GM13977 (cell line): ENCODE data around the gene DDX10.

ENCODE experiments used
- DNase-seq: peaks from one replicate; pipeline ENCODE4 v3.0.0; 2012; ENCODE audit warnings: low spot score
- CTCF ChIP-seq: IDR thresholded peaks from 2 replicates; pipeline ENCODE4 v1.5.1; 2012; ENCODE audit warnings: mild to moderate bottlenecking, control low read depth; ENCODE audit not compliant: insufficient read depth; ENCODE audit errors: extremely low read depth, missing control alignments
- in situ Hi-C: fragments of 300-500 bp; cut with MboI; formaldehyde crosslinking; loops from one replicate; pipeline ENCODE4 v1.12.0; 2022; ENCODE audit warnings: low sequenced_read_pairs, low pct_unique_long_range_greater_than_20kb, mixed read lengths, inconsistent platforms; ENCODE audit not compliant: unreplicated experiment

Gene DDX10

GRCh38 chr11:108669711-108670110 lies 4.8 kb downstream of the DDX10 start:
- in situ Hi-C loops, result loop anchor here (25.0 kb wide), 1 partner anchor 332 kb away; no protein-coding TSS in a partner anchor
- no peak for DNase-seq
- no peak for TF ChIP-seq CTCF

GRCh38 chr11:108670451-108670850 lies 5.6 kb downstream of the DDX10 start:
- in situ Hi-C loops, result loop anchor here (25.0 kb wide), 1 partner anchor 333 kb away; no protein-coding TSS in a partner anchor
- no peak for DNase-seq
- TF ChIP-seq CTCF, result no peak

- DNase-seq, result no peak
- no peak for TF ChIP-seq CTCF
- in situ Hi-C loops, result loop anchor here (25.0 kb wide), 1 partner anchor 335 kb away; no protein-coding TSS in a partner anchor
Measured at GRCh38 chr11:108672113-108672512, 7.2 kb downstream of the DDX10 start.

- in situ Hi-C loops, result loop anchor here (25.0 kb wide), 1 partner anchor 335 kb away; no protein-coding TSS in a partner anchor
- TF ChIP-seq CTCF, result no peak
- no peak for DNase-seq
Measured at GRCh38 chr11:108672786-108673185, 7.9 kb downstream of the DDX10 start.

GRCh38 chr11:108679045-108679444 lies 14.2 kb downstream of the DDX10 start:
- in situ Hi-C loops, result no loop called here
- TF ChIP-seq CTCF, result no peak
- DNase-seq, result no peak

- TF ChIP-seq CTCF, result no peak
- no peak for DNase-seq
- in situ Hi-C loops, result no loop called here
Measured at GRCh38 chr11:108680271-108680670, 15.4 kb downstream of the DDX10 start.
